ENCODE measurements around the gene NKTR. TPM values are rescaled to one million over a fixed set of nuclear protein-coding genes. Genes with fewer than 3 reads are reported as not detected.

Gene NKTR
- total and polyA plus RNA-seq, 2 experiments from 2014 or later = 81.3 to 117 TPM

DNA sequence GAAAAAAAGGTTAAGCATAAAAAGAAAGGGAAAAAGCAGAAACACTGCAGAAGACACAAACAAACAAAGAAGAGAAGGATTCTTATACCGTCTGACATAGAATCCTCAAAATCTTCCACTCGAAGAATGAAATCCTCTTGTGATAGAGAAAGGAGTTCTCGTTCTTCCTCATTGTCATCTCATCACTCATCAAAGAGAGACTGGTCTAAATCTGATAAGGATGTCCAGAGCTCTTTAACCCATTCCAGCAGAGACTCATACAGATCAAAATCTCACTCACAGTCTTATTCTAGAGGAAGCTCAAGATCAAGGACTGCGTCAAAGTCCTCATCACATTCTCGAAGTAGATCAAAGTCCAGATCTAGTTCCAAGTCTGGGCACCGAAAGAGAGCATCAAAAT lies 36.5 kb downstream of the NKTR start:
- no peaks in the 10 kb centered on the region for H3K27me3 ChIP-seq (ENCODE audit: insufficient read depth)
- peaks cover 12% of the 10 kb centered on the region; the same call in 1 of the 2 replicates for H4K20me1 ChIP-seq (replicated peaks; ENCODE audit: insufficient read depth)
- H3F3A ChIP-seq (replicated peaks; ENCODE audit: low read depth) = no peaks in the 10 kb centered on the region
- no peaks in the 10 kb centered on the region for H3K9me2 ChIP-seq (ENCODE audit: insufficient read depth)
- H3K79me2 ChIP-seq (replicated peaks; ENCODE audit: insufficient read depth) = peaks cover 11% of the 10 kb centered on the region; the same call in 1 of the 2 replicates
- Mint-ChIP-seq H3K36me3 (ENCODE audit: low read depth) (peaks cover 48% of the 10 kb centered on the region), H3K4me1 (no peaks in the 10 kb centered on the region; the same call in 2 of the 3 replicates), H3K27me3 (ENCODE audit: insufficient read depth, low read depth, poor library complexity) (no peaks in the 10 kb centered on the region), H3K4me3 (no peak overlapping the region), H3K27ac (no peak overlapping the region), H3K9me3 (no peaks in the 10 kb centered on the region; the same call in 2 of the 3 replicates)
- DNase-seq (ENCODE audit: low spot score) = no peak
- ATAC-seq = no peak
- H3K4me3 ChIP-seq = no peak overlapping the region
- H3K27ac ChIP-seq (ENCODE audit: low read depth) = no peak overlapping the region
- no peak overlapping the region for H2AFZ ChIP-seq
- H3K4me2 ChIP-seq = no peak overlapping the region
- H3K36me3 ChIP-seq (ENCODE audit: insufficient read depth) = peaks cover 83% of the 10 kb centered on the region
- TF ChIP-seq, protein P1, sequence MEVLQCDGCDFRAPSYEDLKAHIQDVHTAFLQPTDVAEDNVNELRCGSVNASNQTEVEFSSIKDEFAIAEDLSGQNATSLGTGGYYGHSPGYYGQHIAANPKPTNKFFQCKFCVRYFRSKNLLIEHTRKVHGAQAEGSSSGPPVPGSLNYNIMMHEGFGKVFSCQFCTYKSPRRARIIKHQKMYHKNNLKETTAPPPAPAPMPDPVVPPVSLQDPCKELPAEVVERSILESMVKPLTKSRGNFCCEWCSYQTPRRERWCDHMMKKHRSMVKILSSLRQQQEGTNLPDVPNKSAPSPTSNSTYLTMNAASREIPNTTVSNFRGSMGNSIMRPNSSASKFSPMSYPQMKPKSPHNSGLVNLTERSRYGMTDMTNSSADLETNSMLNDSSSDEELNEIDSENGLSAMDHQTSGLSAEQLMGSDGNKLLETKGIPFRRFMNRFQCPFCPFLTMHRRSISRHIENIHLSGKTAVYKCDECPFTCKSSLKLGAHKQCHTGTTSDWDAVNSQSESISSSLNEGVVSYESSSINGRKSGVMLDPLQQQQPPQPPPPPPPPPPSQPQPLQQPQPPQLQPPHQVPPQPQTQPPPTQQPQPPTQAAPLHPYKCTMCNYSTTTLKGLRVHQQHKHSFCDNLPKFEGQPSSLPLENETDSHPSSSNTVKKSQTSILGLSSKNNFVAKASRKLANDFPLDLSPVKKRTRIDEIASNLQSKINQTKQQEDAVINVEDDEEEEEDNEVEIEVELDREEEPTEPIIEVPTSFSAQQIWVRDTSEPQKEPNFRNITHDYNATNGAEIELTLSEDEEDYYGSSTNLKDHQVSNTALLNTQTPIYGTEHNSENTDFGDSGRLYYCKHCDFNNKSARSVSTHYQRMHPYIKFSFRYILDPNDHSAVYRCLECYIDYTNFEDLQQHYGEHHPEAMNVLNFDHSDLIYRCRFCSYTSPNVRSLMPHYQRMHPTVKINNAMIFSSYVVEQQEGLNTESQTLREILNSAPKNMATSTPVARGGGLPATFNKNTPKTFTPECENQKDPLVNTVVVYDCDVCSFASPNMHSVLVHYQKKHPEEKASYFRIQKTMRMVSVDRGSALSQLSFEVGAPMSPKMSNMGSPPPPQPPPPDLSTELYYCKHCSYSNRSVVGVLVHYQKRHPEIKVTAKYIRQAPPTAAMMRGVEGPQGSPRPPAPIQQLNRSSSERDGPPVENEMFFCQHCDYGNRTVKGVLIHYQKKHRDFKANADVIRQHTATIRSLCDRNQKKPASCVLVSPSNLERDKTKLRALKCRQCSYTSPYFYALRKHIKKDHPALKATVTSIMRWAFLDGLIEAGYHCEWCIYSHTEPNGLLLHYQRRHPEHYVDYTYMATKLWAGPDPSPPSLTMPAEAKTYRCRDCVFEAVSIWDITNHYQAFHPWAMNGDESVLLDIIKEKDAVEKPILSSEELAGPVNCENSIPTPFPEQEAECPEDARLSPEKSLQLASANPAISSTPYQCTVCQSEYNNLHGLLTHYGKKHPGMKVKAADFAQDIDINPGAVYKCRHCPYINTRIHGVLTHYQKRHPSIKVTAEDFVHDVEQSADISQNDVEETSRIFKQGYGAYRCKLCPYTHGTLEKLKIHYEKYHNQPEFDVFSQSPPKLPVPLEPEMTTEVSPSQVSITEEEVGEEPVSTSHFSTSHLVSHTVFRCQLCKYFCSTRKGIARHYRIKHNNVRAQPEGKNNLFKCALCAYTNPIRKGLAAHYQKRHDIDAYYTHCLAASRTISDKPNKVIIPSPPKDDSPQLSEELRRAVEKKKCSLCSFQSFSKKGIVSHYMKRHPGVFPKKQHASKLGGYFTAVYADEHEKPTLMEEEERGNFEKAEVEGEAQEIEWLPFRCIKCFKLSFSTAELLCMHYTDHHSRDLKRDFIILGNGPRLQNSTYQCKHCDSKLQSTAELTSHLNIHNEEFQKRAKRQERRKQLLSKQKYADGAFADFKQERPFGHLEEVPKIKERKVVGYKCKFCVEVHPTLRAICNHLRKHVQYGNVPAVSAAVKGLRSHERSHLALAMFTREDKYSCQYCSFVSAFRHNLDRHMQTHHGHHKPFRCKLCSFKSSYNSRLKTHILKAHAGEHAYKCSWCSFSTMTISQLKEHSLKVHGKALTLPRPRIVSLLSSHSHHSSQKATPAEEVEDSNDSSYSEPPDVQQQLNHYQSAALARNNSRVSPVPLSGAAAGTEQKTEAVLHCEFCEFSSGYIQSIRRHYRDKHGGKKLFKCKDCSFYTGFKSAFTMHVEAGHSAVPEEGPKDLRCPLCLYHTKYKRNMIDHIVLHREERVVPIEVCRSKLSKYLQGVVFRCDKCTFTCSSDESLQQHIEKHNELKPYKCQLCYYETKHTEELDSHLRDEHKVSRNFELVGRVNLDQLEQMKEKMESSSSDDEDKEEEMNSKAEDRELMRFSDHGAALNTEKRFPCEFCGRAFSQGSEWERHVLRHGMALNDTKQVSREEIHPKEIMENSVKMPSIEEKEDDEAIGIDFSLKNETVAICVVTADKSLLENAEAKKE (CRISPR knock-in tag; IDR thresholded peaks at IDR 0.05) = no peak
- TF ChIP-seq POLR2AphosphoS5 (IDR thresholded peaks at IDR 0.05; ENCODE audit: low read depth) = no peak
- TF ChIP-seq EZH2 (IDR thresholded peaks at IDR 0.05; ENCODE audit: low read depth, unreplicated experiment) = no peak
- no peak for TF ChIP-seq ZNF331 (CRISPR knock-in tag; IDR thresholded peaks at IDR 0.05; ENCODE audit: low read depth)
- TF ChIP-seq ZNF114 (CRISPR knock-in tag; IDR thresholded peaks at IDR 0.05) = no peak
- TF ChIP-seq CREB1 (CRISPR knock-in tag; IDR thresholded peaks at IDR 0.05; ENCODE audit: low read depth) = no peak
- no peak for TF ChIP-seq STAT1 (IDR thresholded peaks at IDR 0.05; ENCODE audit: unreplicated experiment)
- no peaks in the 10 kb centered on the region for H3K4me1 ChIP-seq (ENCODE audit: insufficient read depth)

Data from GM23338 (cell line).